Panc1 (cell line): ENCODE data around the gene DNAJB5.

Experiments
- POLR2AphosphoS5 ChIP-seq: IDR thresholded peaks from 2 replicates; pipeline ENCODE4 v1.6.1; 2012; ENCODE audit warnings: mild to moderate bottlenecking, low read depth, low read length, moderate library complexity
- SIN3A ChIP-seq: IDR thresholded peaks from 2 replicates; pipeline ENCODE4 v1.6.1; 2012; ENCODE audit warnings: low read depth, mild to moderate bottlenecking, low read length, moderate library complexity, borderline replicate concordance; ENCODE audit not compliant: insufficient read depth
- TF ChIP-seq, protein P1 (sequence below): fragments of 450-650 bp; IDR thresholded peaks from 2 replicates; pipeline ENCODE4 v1.5.1; 2017; ENCODE audit warnings: mild to moderate bottlenecking
- TF ChIP-seq, protein P2 (sequence below), 2 experiments: IDR thresholded peaks; 2 replicates each; pipeline ENCODE4 v1.6.1; 2011 to 2012; ENCODE audit warnings: low read depth in 2 of 2, control low read depth in 1 of 2, low read length in 1 of 2, mild to moderate bottlenecking in 1 of 2, moderate library complexity in 1 of 2; ENCODE audit not compliant: insufficient read depth in 1 of 2

DNA sequence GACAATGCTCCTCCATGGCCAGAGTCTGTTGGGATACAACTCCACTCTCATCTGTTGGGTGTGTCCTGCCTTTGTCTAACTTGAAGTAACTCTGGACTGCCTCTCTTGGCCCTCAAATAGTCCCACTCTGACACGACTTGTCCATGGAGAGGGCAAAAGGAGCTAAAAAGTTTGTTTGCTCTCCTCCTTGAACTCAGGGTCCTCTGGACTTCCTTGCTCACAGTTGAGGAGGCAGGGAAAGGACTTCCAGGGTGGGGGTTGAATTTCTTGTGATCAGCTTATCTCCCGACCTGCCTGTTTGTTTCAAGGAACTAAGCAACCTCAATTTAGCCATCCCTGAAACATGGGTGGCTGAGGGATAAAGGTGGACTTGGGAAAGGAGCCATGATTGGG lies 11.7 kb downstream of the DNAJB5 start:
- TF ChIP-seq SIN3A (no peak), POLR2AphosphoS5 (no peak)
- TF ChIP-seq, protein P1, sequence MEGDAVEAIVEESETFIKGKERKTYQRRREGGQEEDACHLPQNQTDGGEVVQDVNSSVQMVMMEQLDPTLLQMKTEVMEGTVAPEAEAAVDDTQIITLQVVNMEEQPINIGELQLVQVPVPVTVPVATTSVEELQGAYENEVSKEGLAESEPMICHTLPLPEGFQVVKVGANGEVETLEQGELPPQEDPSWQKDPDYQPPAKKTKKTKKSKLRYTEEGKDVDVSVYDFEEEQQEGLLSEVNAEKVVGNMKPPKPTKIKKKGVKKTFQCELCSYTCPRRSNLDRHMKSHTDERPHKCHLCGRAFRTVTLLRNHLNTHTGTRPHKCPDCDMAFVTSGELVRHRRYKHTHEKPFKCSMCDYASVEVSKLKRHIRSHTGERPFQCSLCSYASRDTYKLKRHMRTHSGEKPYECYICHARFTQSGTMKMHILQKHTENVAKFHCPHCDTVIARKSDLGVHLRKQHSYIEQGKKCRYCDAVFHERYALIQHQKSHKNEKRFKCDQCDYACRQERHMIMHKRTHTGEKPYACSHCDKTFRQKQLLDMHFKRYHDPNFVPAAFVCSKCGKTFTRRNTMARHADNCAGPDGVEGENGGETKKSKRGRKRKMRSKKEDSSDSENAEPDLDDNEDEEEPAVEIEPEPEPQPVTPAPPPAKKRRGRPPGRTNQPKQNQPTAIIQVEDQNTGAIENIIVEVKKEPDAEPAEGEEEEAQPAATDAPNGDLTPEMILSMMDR = no peak
- TF ChIP-seq, protein P2, sequence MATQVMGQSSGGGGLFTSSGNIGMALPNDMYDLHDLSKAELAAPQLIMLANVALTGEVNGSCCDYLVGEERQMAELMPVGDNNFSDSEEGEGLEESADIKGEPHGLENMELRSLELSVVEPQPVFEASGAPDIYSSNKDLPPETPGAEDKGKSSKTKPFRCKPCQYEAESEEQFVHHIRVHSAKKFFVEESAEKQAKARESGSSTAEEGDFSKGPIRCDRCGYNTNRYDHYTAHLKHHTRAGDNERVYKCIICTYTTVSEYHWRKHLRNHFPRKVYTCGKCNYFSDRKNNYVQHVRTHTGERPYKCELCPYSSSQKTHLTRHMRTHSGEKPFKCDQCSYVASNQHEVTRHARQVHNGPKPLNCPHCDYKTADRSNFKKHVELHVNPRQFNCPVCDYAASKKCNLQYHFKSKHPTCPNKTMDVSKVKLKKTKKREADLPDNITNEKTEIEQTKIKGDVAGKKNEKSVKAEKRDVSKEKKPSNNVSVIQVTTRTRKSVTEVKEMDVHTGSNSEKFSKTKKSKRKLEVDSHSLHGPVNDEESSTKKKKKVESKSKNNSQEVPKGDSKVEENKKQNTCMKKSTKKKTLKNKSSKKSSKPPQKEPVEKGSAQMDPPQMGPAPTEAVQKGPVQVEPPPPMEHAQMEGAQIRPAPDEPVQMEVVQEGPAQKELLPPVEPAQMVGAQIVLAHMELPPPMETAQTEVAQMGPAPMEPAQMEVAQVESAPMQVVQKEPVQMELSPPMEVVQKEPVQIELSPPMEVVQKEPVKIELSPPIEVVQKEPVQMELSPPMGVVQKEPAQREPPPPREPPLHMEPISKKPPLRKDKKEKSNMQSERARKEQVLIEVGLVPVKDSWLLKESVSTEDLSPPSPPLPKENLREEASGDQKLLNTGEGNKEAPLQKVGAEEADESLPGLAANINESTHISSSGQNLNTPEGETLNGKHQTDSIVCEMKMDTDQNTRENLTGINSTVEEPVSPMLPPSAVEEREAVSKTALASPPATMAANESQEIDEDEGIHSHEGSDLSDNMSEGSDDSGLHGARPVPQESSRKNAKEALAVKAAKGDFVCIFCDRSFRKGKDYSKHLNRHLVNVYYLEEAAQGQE (IDR thresholded peaks at IDR 0.05; ENCODE audit: insufficient read depth in 1 of 2, low read depth in 2 of 2, low read length in 1 of 2) = no peak
